Fibroblast of the aortic adventitia (primary cell): ENCODE results near the gene TMCC1. TPM values are rescaled to one million over a fixed set of nuclear protein-coding genes. Genes with fewer than 3 reads are reported as not detected.
A peak's percentile ranks its signal among the peaks of the same experiment; 100 is the strongest.
"Not testable (repeated sequence)": the region's sequence is repeated elsewhere in the genome, so short reads cannot be mapped to it uniquely, and the experiment has no call there.

Source experiments
- DNase-seq: peaks from one replicate; pipeline ENCODE4 v3.0.0-alpha.2; 2010; ENCODE audit warnings: low read depth
- H3K4me3 ChIP-seq: 2 replicates; pipeline ENCODE4 v1.5.1; 2011; ENCODE audit warnings: low read depth, mild to moderate bottlenecking, control low read depth, low read length, moderate library complexity
- total RNA-seq: library from RNA; depleted of rRNA; stranded (reverse); fragments of >200 nt; gene quantifications from 2 replicates; pipeline ENCODE4 v1.2.3, GENCODE V29; 2012; ENCODE audit warnings: low replicate concordance
- TF ChIP-seq, protein P1 (sequence below): IDR thresholded peaks from 2 replicates; pipeline ENCODE4 v1.5.1; 2011; ENCODE audit warnings: mild to moderate bottlenecking, low read length, control low read depth, inconsistent platforms; ENCODE audit not compliant: insufficient read depth

The TMCC1 gene
- total RNA-seq, 1 donor = 16.9 TPM

DNA sequence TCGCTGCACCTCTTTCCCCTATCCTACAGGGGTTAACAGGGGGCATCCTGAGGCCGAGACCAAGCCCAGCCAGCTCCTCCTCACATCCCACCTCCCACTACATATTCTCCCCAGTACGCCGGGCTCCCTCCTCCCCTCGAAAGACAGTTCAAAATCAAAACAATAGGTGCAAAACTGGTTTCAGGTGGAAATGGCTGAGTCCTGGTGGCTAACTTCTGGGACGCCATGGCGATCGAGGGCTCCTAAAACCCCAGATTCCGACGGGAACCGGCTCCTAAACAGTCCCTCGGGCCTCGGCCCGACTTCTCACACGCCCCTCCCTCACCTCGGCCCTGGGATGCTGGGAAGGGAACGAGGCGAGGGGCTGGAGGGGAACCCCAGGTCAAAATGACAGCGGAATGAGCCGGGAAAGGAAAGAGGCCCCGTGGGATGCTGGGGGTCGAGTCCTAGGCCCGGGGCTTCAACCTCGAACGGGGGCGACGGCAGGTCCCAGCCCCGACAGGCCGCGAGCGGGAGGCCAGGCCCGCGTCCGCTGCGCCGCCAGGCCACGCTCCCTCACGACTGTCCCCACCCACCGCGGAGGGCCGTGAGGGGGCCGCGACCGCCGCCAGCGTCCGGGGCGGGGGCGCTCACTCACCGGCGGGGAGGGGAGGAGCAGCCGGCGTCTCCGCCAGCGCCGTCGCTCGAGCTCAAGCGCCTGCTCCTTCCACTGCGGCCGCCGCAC is 492 bp downstream of the TMCC1 start:
- peak; percentile 10 for DNase-seq
- TF ChIP-seq, protein P1, sequence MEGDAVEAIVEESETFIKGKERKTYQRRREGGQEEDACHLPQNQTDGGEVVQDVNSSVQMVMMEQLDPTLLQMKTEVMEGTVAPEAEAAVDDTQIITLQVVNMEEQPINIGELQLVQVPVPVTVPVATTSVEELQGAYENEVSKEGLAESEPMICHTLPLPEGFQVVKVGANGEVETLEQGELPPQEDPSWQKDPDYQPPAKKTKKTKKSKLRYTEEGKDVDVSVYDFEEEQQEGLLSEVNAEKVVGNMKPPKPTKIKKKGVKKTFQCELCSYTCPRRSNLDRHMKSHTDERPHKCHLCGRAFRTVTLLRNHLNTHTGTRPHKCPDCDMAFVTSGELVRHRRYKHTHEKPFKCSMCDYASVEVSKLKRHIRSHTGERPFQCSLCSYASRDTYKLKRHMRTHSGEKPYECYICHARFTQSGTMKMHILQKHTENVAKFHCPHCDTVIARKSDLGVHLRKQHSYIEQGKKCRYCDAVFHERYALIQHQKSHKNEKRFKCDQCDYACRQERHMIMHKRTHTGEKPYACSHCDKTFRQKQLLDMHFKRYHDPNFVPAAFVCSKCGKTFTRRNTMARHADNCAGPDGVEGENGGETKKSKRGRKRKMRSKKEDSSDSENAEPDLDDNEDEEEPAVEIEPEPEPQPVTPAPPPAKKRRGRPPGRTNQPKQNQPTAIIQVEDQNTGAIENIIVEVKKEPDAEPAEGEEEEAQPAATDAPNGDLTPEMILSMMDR = no peak
- peak overlapping the region; percentile 84 for H3K4me3 ChIP-seq

DNA sequence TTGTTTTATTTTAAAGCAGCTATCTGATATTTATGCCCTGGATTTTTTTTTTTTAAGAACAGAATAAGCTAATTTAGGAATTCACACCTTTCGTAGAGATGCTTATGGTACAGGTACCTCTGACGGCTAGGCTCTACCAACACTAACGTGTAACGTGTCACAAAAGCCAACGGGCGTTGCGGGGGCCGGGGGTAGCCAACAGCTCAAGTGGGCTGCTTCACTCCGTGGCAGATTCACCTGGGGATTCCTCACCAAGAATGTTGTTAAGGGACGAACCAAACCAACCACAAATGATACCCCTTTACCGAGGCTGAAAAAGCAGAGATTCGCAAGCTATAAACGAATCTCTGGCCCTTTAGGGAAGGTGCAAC is 1.0 kb downstream of the TMCC1 start:
- H3K4me3 ChIP-seq = peak overlapping the region; percentile 84
- TF ChIP-seq, protein P1 = no peak
- DNase-seq = no peak

DNA sequence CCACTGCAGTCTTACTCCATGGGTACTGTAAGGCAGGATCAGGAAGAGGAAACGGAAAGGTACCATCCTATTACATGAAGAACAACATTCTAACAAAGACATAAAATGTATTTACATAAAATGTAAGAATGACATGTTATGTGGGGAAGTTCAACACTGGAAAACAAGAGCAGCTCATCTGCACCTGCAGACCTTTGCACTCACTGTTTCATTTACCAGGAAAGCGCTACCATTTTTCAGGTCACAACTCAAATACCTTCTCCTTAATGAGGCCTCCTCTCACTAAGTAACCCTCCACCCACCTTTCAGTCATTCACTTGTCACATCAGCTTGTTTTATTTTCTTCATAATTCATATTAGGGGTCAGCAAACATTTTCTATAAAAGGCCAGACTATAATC is 2.6 kb downstream of the TMCC1 start:
- TF ChIP-seq, protein P1 = no peak
- H3K4me3 ChIP-seq = no peak overlapping the region

DNA sequence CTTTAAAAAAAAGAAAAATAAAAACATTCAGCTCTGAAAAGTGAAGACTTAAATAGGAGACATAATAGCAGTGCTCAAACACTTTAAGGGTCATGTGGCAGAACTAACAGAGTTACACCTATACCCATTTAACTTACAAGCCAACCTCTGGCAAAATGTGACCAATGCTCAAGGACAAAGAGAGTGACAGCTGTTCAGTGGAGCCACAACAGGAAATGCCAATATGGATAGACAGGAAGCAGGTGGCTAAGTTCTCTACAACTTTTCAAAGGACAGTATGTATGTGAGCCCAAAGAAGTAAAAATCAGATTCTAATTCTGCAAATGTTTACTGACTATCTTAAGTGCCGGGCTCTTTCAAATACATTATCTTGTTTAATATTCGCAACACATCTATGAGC is 3.4 kb downstream of the TMCC1 start:
- TF ChIP-seq, protein P1 = no peak
- DNase-seq = no peak
- H3K4me3 ChIP-seq = no peak overlapping the region

More for the DNA sequence above, 2.6 kb downstream of the TMCC1 start:
- no peak for DNase-seq

DNA sequence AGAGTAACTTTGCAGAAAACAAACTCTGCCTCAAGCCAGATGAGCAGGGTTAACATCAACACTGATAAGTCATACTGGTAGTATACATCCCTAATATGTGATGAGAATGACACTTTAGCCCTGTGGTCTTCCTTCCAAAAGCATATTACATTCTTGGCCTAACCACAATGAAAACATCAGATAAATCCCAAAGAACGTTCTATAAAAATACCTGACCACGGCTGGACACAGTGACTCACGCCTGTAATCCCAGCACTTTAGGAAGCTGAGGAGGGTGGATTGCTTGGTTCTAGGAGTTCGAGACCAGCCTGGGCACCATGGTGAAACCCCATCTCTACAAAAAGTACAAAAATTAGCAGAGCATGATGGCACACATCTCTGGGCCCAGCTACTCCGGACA is 4.7 kb downstream of the TMCC1 start:
- DNase-seq = peak; percentile 89
- TF ChIP-seq, protein P1 = no peak
- no peak overlapping the region for H3K4me3 ChIP-seq

DNA sequence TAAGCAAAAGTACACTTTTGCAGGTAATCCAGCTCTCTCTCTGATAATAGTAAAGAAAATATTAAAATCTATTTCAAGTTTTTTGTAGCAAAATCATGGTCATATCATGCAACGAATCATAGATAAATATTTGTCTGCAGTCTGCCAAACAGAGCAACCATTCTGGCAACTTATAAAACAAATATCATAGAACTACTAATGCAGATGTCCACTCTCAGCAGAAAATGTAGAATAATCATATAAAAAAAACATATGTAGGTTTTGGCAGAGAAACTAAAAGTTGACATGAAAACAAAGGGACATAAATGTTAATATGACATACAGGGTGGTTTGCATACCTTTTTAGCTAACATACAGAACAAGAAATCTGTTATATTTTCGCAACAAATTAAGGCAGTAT is 12.2 kb downstream of the TMCC1 start:
- DNase-seq = no peak
- TF ChIP-seq, protein P1 = no peak
- no peak overlapping the region for H3K4me3 ChIP-seq

DNA sequence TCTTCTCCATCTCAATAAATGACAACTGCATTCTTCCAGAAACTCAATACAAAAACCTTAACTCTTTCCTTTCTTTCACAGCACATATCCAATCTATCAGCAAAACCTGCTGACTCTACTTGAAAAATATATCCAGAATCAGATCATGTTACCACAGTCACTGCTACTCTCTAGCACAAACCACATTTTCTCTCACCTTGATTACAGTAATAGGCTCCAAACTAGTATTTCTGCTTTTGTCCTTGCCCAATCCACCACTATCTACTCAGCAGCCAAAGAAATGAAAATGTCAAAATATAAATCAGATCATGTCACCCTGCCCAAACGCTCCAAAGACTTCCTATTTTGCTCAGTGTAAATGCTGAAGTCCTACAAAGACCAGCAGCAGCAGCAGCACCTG is 15.2 kb downstream of the TMCC1 start:
- no peak overlapping the region for H3K4me3 ChIP-seq
- TF ChIP-seq, protein P1 = no peak
- no peak for DNase-seq

DNA sequence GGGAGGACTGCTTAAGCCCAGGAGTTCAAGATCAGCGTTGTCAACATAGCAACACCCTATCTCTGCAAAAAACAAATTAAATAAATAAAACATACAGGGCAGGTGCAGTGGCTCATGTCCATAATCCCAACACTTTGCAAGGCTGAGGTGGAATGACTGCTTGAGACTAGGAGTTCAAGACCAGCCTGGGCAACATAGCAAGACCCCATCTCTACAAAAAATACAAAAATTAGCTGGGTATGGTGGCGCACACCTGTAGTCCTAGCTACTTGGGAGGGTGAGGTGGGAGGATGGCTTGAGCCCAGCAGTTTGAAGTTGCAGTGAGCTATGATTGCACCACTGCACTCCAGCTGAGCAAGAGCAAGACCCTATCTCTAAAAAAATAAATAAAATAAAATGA is 19.0 kb downstream of the TMCC1 start:
- H3K4me3 ChIP-seq, DNase-seq: not testable (repeated sequence)
